PFSK-1 (cell line): ENCODE measurements around the gene WDR36.

Source experiments
- FOXP2 ChIP-seq: optimal IDR thresholded peaks from 2 replicates; pipeline ENCODE3; 2011; ENCODE audit warnings: borderline replicate concordance, control low read depth, inconsistent platforms; ENCODE audit not compliant: insufficient read depth; ENCODE audit errors: extremely low read length, extremely low read depth
- POLR2AphosphoS5 ChIP-seq: IDR thresholded peaks from 2 replicates; pipeline ENCODE4 v1.6.1; 2012; ENCODE audit warnings: low read depth, mild to moderate bottlenecking, control low read depth, low read length, moderate library complexity
- SIN3A ChIP-seq: IDR thresholded peaks from 2 replicates; pipeline ENCODE4 v1.6.1; 2012; ENCODE audit warnings: mild to moderate bottlenecking, low read length, moderate library complexity, borderline replicate concordance; ENCODE audit not compliant: insufficient read depth
- TAF1 ChIP-seq: IDR thresholded peaks from 2 replicates; pipeline ENCODE4 v1.6.1; 2012; ENCODE audit warnings: low read length, control low read depth, borderline replicate concordance; ENCODE audit not compliant: insufficient read depth
- TF ChIP-seq, protein P1 (sequence below), 2 experiments: IDR thresholded peaks; 2 replicates each; pipeline versions ENCODE4 v1.6.1 to v1.8.0; 2011 to 2012; ENCODE audit warnings: low read depth in 2 of 2, low read length in 2 of 2, control low read depth in 1 of 2, inconsistent platforms in 1 of 2, mild to moderate bottlenecking in 1 of 2, moderate library complexity in 1 of 2; ENCODE audit not compliant: insufficient read depth in 1 of 2

The WDR36 gene

DNA sequence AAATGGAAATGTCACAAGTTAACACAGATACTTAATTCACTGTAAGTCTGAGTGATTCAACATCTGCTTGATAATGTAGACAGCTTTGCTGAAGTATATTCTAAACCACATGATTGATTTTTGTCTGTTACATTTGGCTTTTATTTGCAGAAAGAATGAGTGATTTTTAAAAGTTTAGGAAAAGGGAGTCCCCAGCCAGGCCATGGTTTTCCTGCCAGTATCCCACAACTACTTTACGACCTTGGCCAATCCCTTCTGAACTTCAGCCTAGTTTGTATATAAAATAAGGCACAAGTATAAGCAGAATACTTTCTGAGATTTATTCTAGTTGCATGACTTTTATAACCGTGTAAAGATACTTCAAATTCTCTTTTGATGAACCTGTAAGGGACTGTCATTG lies 27.1 kb downstream of the WDR36 start:
- TF ChIP-seq FOXP2, result no peak
- TF ChIP-seq POLR2AphosphoS5, result no peak
- no peak for TF ChIP-seq SIN3A
- TF ChIP-seq TAF1, result no peak
- TF ChIP-seq, protein P1, sequence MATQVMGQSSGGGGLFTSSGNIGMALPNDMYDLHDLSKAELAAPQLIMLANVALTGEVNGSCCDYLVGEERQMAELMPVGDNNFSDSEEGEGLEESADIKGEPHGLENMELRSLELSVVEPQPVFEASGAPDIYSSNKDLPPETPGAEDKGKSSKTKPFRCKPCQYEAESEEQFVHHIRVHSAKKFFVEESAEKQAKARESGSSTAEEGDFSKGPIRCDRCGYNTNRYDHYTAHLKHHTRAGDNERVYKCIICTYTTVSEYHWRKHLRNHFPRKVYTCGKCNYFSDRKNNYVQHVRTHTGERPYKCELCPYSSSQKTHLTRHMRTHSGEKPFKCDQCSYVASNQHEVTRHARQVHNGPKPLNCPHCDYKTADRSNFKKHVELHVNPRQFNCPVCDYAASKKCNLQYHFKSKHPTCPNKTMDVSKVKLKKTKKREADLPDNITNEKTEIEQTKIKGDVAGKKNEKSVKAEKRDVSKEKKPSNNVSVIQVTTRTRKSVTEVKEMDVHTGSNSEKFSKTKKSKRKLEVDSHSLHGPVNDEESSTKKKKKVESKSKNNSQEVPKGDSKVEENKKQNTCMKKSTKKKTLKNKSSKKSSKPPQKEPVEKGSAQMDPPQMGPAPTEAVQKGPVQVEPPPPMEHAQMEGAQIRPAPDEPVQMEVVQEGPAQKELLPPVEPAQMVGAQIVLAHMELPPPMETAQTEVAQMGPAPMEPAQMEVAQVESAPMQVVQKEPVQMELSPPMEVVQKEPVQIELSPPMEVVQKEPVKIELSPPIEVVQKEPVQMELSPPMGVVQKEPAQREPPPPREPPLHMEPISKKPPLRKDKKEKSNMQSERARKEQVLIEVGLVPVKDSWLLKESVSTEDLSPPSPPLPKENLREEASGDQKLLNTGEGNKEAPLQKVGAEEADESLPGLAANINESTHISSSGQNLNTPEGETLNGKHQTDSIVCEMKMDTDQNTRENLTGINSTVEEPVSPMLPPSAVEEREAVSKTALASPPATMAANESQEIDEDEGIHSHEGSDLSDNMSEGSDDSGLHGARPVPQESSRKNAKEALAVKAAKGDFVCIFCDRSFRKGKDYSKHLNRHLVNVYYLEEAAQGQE (IDR thresholded peaks at IDR 0.05; ENCODE audit: insufficient read depth in 1 of 2, low read depth in 2 of 2, low read length in 2 of 2), result no peak

DNA sequence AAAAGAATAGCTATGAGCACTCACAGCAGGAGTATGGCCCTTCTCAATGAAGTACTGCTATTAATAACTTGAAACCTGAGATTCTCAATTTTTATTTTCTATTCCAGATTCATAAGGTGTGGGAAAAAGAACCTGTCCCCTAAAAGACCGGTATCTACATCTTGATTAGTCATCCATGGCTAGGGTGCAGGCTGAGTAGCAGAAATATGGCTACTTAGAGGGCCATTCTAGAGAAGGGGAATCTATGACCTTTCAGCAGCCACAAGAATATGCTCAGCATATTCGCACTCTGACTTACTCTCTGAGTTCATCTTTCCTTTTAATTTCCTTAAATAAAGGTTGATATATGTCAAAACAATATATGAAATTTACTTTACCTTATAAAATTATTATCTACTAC lies 27.7 kb downstream of the WDR36 start:
- TF ChIP-seq, protein P1 (IDR thresholded peaks at IDR 0.05; ENCODE audit: insufficient read depth in 1 of 2, low read depth in 2 of 2, low read length in 2 of 2), result no peak
- TF ChIP-seq TAF1, result no peak
- no peak for TF ChIP-seq POLR2AphosphoS5
- no peak for TF ChIP-seq SIN3A
- TF ChIP-seq FOXP2, result no peak

DNA sequence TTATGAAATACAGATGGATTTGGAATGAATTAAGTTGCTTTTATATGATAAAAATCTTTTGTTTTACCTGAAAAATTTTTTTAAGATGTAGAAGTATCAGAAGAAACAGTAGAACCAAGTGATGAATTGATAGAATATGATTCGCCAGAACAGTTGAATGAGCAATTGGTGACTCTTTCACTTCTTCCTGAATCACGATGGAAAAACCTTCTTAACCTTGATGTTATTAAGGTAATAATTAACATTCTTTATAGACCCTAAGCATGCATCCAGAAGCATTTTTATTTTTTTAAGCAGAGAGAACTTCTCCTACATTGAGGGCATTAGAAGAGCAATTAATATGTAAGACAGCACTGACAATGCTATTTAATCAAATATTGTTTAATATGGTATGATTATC lies 28.8 kb downstream of the WDR36 start:
- TF ChIP-seq TAF1, result no peak
- no peak for TF ChIP-seq FOXP2
- no peak for TF ChIP-seq POLR2AphosphoS5
- TF ChIP-seq, protein P1 (IDR thresholded peaks at IDR 0.05; ENCODE audit: insufficient read depth in 1 of 2, low read depth in 2 of 2, low read length in 2 of 2), result no peak
- TF ChIP-seq SIN3A, result no peak

DNA sequence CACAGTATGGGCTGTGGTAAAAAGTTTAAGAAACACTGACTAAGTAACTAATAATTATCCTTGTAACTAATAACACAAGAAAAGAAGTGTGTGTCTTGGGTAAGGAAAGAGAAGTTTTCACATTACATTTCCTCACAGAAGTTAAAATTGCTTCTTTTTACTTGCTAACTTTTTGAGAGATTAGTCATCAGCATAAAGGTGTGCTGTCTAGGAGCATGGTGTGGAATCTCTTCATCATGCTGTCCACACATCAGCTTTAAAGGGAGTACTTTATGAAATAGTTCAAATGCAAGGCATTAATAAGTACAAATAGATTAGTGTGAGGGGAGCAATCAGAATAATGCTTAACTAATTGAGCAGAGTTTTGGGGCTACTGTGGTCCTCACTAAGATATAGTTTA lies 29.8 kb downstream of the WDR36 start:
- TF ChIP-seq FOXP2, result no peak

- TF ChIP-seq FOXP2 (no peak), SIN3A (no peak), TAF1 (no peak), POLR2AphosphoS5 (no peak)
- TF ChIP-seq, protein P1 (IDR thresholded peaks at IDR 0.05; ENCODE audit: insufficient read depth in 1 of 2, low read depth in 2 of 2, low read length in 2 of 2), result no peak
These were observed 30.2 kb downstream of the WDR36 start for GRCh38 chr5:111122398-111122797.

DNA sequence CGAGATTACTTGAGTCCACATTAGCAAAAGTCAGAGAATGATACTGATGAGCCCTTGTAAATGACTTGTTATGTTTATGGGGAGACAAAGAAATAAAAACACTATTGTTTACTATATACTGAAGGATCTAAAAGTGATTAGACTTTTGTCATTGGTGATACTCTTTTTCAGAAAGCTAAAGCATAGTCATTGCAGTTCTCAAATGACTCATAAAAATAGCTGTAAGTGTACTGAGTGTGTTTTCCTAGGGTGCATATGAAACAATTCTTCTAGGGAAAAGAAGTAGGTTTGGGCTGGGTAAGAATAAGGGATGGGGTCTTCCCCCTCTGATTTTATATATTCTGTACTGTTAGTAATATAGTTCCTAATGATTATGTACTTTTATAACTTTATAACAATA lies 32.6 kb downstream of the WDR36 start:
- TF ChIP-seq FOXP2, result no peak
